Dermis microvascular lymphatic vessel endothelial cell (primary cell): ENCODE measurements around the gene KYNU. TPM values are rescaled to one million over a fixed set of nuclear protein-coding genes. Genes with fewer than 3 reads are reported as not detected.
"Not testable (repeated sequence)": the region's sequence is repeated elsewhere in the genome, so short reads cannot be mapped to it uniquely, and the experiment has no call there.

ENCODE experiments used
- DNase-seq, 2 donors: peaks; one replicate each; pipeline versions ENCODE4 v3.0.0 to v3.0.0-alpha.2; 2010; ENCODE audit warnings: low read depth in 2 of 2
- total RNA-seq: library from RNA; depleted of rRNA; stranded (reverse); fragments of >200 nt; gene quantifications from 2 replicates; pipeline ENCODE4 v1.2.1, GENCODE V29; 2014

KYNU gene
- total RNA-seq, 1 donor from 2014 or later = 0.26 TPM

GRCh38 chr2:143087033-143087432, 209.6 kb downstream of the KYNU start:
- no peak for DNase-seq

- no peak for DNase-seq
Measured at GRCh38 chr2:143088388-143088787, 210.9 kb downstream of the KYNU start.

DNA sequence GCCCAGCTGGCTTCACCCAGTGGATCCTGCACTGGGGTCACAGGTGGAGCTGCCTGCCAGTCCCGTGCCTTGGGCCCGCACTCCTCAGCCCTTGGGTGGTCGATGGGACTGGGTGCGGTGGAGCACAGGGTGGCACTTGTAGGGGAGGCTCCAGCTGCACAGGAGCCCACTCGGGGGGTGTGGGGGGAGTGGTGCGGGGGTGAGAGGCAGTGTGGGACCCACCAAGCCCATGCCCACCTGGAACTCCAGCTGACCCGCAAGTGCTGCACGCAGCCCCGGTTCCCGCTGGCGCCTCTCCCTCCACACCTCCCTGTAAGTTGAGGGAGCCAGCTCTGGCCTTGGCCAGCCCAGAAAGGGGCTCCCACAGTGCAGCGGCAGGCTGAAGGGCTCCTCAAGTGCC, 212.1 kb downstream of the KYNU start:
- not testable (repeated sequence) for DNase-seq
